GM23248 (cell line): Measurements from ENCODE around the gene ASTE1.

Experiments
- EZH2 ChIP-seq: fragments of 200-600 bp; sonication (generic); IDR thresholded peaks from 2 replicates; pipeline ENCODE4 v1.6.1; 2018; ENCODE audit warnings: antibody characterized with exemption, mild to moderate bottlenecking; ENCODE audit not compliant: insufficient read depth, poor library complexity, severe bottlenecking
- EZH2phosphoT487 ChIP-seq: fragments of 200-600 bp; sonication (generic); IDR thresholded peaks from 2 replicates; pipeline ENCODE4 v1.6.1; 2018; ENCODE audit warnings: antibody characterized with exemption, moderate library complexity, mild to moderate bottlenecking, low read depth; ENCODE audit not compliant: insufficient read depth

DNA sequence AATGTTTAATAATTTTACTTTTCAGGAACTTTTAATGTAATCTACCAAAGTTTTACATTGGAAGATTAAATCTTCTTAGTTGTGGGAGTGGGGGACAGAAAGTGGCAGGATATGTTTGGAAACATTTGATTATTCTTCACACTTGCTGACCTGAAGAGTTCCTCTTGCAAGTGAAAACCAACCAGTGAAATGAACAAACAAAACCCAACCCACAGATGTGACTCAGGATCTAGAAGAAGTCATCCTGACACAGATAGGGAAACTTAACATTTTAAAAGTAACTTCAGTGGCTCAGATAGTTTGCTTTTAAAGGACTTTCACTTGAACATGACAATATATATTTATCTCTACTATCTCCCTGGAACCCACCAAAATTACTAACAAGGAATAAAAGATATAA is 55.4 kb downstream of the ASTE1 start:
- TF ChIP-seq EZH2 (no peak), EZH2phosphoT487 (no peak)
